GM18909 (cell line): ENCODE measurements around the gene GEMIN5.
A peak's percentile ranks its signal among the peaks of the same experiment; 100 is the strongest.
"Not testable (repeated sequence)": the region's sequence is repeated elsewhere in the genome, so short reads cannot be mapped to it uniquely, and the experiment has no call there.

Experiments
- ATAC-seq: cut with Tn5 transposase; IDR thresholded peaks from one replicate; pipeline ENCODE4 v1.9.1; 2021; ENCODE audit warnings: mild to moderate bottlenecking; ENCODE audit not compliant: unreplicated experiment, poor library complexity

The GEMIN5 gene, protein sequence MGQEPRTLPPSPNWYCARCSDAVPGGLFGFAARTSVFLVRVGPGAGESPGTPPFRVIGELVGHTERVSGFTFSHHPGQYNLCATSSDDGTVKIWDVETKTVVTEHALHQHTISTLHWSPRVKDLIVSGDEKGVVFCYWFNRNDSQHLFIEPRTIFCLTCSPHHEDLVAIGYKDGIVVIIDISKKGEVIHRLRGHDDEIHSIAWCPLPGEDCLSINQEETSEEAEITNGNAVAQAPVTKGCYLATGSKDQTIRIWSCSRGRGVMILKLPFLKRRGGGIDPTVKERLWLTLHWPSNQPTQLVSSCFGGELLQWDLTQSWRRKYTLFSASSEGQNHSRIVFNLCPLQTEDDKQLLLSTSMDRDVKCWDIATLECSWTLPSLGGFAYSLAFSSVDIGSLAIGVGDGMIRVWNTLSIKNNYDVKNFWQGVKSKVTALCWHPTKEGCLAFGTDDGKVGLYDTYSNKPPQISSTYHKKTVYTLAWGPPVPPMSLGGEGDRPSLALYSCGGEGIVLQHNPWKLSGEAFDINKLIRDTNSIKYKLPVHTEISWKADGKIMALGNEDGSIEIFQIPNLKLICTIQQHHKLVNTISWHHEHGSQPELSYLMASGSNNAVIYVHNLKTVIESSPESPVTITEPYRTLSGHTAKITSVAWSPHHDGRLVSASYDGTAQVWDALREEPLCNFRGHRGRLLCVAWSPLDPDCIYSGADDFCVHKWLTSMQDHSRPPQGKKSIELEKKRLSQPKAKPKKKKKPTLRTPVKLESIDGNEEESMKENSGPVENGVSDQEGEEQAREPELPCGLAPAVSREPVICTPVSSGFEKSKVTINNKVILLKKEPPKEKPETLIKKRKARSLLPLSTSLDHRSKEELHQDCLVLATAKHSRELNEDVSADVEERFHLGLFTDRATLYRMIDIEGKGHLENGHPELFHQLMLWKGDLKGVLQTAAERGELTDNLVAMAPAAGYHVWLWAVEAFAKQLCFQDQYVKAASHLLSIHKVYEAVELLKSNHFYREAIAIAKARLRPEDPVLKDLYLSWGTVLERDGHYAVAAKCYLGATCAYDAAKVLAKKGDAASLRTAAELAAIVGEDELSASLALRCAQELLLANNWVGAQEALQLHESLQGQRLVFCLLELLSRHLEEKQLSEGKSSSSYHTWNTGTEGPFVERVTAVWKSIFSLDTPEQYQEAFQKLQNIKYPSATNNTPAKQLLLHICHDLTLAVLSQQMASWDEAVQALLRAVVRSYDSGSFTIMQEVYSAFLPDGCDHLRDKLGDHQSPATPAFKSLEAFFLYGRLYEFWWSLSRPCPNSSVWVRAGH (N-terminal part only)

GRCh38 chr5:154937718-154938466, at the start of gene GEMIN5:
GEMIN5 (minus strand) TSS chr5:154938211; CDS start chr5:154938133, 78 bp downstream.
- ATAC-seq, result peak; percentile 91

GRCh38 chr5:154986151-154986550, 48.1 kb upstream of the GEMIN5 start:
- no peak for ATAC-seq

DNA sequence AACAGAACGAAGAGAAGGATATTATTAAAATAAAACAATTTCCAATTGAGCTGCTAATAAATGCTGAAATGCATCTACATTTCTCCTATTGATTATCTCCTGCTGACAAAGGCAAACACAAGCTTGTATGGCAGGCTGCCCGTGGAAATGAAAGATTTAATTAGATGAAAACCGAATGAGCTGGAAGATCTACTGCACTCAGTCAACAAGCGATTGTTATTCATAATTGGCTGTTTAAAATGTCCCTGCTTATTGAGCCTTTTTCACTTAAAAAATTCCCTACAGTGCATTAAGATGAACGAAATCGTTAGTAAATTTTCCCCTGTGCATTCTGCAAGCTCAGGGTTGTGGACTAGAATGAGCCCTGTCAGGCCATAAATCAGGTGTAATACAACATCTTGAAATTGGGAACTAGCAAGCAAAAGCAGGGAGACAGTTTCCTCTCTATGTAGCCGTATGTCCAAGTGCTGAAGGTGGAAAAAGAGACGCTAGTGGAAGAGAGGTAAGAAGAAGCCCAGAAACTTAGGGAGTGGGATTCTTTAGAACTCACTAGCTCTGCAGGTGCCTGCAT, 47.0 kb upstream of the GEMIN5 start:
- ATAC-seq, result no peak

DNA sequence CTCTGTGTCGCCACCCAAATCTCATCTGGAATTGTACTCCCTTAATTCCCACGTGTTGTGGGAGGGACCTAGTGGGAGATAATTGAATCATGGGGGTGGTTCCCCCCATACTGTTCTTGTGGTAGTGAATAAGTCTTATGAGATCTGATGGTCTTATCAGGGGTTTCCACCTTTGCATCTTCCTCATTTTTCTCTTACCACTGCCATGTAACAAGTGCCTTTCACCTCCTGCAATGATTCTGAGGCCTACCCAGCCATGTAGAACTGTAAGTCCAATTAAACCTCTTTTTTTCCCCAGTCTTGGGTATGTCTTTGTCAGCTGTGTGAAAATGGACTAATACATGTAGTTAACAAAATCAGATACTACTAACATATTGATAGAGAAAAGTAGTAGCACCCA, 40.3 kb upstream of the GEMIN5 start:
- ATAC-seq, result not testable (repeated sequence)

GRCh38 chr5:154977409-154977808, 39.4 kb upstream of the GEMIN5 start:
- peak; percentile 51 for ATAC-seq

DNA sequence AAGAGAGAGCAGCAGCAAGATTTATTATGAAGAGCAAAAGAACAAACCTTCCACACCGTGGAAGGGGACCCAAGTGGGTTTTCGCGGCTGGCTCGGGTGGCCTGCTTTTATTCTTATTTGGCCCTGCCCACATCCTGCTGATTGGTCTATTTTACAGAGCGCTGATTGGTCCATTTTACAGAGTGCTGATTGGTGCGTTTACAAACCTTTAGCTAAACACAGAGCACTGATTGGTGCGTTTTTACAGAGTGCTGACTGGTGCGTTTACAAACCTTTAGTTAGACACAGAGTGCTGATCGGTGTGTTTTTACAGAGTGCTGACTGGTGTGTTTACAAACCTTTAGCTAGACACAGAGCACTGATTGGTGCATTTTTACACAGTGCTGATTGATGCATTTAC, 38.1 kb upstream of the GEMIN5 start:
- ATAC-seq, result not testable (repeated sequence)

- no peak for ATAC-seq
These were observed 34.6 kb upstream of the GEMIN5 start for GRCh38 chr5:154972476-154973080.

DNA sequence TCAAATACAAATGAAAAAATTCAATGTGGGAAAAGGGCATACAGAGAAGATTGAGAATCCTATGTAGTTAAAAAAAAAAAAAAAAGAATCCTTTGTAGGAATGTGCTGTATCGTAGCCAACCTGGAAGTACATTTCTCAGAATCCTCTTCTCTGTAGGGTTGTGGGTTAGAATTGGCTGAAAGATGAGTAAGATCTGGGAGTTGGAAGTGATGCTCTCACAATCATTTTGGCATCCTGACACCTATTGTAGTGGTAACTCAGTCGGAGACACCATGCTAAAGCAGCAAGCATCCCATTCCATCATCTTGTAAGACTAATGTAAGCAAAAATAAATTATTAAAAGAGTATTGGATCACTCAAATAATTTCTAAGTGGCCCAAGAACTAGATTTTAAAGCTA, 33.5 kb upstream of the GEMIN5 start:
- no peak for ATAC-seq

GRCh38 chr5:154970759-154971158, 32.7 kb upstream of the GEMIN5 start:
- ATAC-seq, result no peak

GRCh38 chr5:154968953-154969352, 30.9 kb upstream of the GEMIN5 start:
- ATAC-seq, result no peak

- ATAC-seq, result peak; percentile 43
These were observed 29.5 kb upstream of the GEMIN5 start for GRCh38 chr5:154967421-154968024.

GRCh38 chr5:154966874-154967273, 28.9 kb upstream of the GEMIN5 start:
- no peak for ATAC-seq

DNA sequence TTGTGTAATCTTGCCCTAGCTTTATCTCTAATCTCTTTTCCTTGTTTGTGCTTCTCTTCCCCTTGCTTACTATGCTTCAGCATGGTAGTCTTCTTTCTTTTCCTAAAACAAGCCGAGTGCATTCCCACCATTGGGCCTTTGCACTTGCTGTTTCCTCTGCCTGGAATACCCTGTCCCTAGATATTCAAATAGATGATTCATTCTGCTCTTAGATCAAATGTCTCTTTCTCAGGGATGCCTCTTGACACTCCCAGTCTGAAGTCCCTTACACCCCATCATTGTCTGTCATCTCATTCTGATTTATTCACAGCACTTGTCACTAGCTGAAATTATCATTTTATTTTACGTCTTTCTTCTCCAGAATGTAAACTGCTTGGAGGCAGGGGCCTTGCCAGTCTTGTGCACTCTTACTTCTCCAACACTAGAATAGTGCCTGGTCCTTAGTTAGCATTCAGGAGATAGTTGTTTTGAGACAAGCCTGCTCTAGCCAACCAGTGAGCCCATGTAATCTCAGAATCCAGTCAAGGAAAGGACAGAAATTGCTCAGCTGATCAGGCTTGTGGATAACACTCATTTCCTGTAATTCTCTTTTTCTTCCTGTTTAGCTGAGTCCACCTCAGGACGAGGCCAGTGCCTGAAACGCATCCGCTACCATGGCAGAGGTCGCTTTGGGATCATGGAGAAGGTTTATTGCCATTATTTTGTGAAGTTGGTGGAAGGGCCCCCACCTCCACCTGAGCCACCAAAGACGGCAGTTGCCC, 28.2 kb upstream of the GEMIN5 start:
- no peak for ATAC-seq

- peak; percentile 97 for ATAC-seq
These were observed 24.5 kb upstream of the GEMIN5 start for GRCh38 chr5:154962494-154962893.

- ATAC-seq, result no peak
These were observed 18.7 kb upstream of the GEMIN5 start for GRCh38 chr5:154956712-154957111.

GRCh38 chr5:154949781-154950180, 11.8 kb upstream of the GEMIN5 start:
- ATAC-seq, result no peak

DNA sequence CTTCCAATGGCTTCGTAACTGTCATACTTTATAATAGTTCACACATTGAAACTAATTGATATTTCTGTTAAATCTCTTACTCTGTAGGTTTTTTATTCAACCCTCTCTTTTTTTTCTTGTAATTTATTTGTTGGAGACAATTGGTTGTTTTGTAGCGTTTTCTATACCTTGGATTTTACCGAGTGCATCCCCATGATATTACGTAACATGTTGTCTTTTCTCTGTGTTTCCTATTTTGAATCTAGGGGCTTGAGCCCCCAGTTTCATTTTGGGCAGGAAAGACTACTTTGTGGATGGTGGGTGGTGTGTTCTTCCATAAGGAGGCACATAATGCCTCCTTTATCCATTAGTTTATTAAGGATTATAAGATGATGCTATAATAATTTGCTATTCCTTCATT, 10.3 kb upstream of the GEMIN5 start:
- ATAC-seq, result no peak

GRCh38 chr5:154947778-154948177, 9.8 kb upstream of the GEMIN5 start:
- no peak for ATAC-seq
